B cell (primary cell): ENCODE results near the gene DIS3L2.

Experiments
- CTCF ChIP-seq: fragments of 200-600 bp; IDR thresholded peaks from one replicate; pipeline ENCODE4 v1.8.0; 2022; ENCODE audit warnings: antibody characterized with exemption, mild to moderate bottlenecking
- EZH2 ChIP-seq: IDR thresholded peaks from 2 replicates; pipeline ENCODE4 v1.6.1; 2012; ENCODE audit warnings: borderline replicate concordance, low read depth, mild to moderate bottlenecking, moderate library complexity, low read length; ENCODE audit not compliant: insufficient read depth, poor library complexity, severe bottlenecking

GRCh38 chr2:232076736-232077135 is 115.2 kb downstream of the DIS3L2 start:
- no peak for TF ChIP-seq CTCF
- no peak for TF ChIP-seq EZH2
